ENCODE measurements around the gene OR4E1.
"Not testable (repeated sequence)": the region's sequence is repeated elsewhere in the genome, so short reads cannot be mapped to it uniquely, and the experiment has no call there.

The OR4E1 gene

DNA sequence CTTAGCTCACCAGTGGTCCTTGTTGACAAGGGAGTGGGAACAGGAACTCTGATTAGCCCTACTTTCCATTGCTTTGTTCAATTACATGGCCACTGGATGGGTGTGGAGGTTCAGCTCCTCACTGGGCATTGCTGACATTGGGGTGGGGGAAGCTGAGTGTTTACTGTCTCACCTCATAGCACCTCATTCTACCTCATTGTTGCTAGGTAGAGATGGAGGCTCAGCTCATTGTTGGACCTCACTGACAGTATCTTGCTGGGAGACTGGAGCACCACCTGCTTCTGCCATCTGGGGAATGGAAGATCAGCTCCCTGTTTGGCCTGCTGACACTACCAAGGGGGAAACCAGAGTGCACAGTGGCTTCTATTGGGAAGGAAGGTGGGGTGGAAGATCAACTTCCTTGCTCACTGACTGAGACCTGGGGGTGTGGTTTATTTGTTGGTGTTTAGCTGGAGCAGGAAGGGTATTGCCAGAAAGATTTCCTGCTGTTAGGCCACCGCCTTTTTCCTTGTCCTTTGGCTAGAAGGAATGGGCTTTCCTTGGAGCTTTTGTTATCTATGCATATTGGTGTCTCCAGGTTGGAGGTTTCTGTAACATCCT is 21.3 kb downstream of the OR4E1 start:
- no peak for FAIRE-seq

DNA sequence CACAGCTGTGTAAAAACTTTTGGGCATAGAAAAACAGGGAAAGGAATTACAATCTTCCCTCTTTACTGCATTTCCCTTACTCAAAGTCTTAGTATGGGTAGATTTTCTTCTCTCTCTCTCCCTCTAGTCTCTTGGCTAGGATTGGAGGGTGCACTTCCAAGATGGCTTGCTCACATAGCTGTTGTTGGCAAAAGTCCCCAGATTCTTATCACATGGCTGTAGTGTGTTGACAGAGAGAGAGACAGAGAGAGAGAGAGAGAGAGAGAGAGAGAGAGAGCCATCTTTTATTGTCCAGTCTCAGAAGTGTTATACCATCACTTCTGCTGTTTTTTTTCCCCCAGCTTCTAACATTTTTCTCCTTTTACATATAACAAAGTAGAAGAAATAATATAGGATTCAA is 26.2 kb downstream of the OR4E1 start:
- no peak for FAIRE-seq

DNA sequence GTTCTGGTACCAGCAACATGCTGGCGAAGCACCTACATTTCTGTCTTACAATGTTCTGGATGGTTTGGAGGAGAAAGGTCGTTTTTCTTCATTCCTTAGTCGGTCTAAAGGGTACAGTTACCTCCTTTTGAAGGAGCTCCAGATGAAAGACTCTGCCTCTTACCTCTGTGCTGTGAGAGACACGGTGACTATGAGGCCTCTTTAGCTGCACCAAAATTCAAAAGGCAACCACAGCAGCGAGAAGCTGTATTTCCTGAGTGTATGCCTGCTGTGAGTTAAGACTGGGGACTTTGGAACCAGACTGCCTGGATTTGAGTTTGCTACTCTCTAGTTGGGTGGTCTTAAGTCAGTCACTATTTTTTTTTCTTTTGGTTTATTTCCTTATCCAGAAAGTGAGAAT is 30.2 kb downstream of the OR4E1 start:
- no peak for FAIRE-seq

DNA sequence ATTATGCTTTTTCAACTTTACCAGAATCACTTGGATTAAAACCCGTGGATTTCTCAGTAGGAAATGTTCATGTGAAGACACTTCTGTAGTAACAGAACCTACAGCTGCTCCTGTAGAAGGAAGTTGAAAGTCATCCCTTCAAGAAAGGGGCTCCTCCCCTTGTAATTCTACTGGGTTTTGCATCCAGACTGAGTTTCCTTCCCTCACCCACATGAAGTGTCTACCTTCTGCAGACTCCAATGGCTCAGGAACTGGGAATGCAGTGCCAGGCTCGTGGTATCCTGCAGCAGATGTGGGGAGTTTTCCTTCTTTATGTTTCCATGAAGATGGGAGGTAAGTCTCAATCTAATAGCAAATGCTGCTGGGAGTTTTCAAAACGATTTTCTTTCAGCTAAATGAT is 30.9 kb downstream of the OR4E1 start:
- no peak for FAIRE-seq

DNA sequence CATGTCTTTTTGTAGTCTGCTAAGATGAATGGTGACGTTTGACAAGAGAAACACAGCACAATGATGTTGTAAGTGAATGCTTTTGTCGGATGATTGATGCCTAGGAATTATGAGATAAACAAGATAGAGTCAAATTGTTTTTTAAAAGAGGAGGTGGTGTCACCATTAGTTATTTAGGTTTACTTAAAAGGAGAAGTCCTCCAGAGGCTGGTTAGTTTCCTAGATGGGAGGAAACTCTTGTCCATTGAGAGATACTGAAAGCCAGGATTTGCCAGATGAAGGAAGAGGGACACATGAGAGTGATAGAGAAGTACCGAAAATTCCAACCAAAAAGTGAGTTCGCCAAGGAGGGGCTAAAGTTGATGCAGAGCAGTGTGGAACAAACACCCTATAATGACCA is 38.8 kb downstream of the OR4E1 start, which contains the start of gene OR10G2:
Gene OR10G2, minus strand, starts transcription at position 101 of the 400 bp plus-strand sequence. Its CDS starts 98 bp downstream, at position 3.
- no peak for FAIRE-seq

DNA sequence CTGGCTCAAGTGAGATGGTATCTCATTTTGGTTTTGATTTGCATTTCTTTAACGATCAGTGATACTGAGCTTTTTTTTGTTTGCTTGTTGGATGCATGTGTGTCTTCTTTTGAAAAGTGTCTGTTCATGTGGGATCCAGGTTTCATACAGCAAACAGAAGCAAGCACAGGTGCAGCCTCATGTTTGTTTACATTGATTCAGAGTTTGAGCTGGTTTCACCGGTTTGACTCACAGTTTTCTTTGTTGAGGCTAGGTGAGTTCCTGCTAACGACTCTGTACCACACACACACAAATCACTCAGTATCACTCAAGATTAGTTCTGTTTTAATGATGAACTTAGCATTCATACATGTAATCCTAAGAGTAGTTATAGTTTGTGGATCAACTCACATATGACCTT is 42.5 kb downstream of the OR4E1 start:
- FAIRE-seq: no peak

DNA sequence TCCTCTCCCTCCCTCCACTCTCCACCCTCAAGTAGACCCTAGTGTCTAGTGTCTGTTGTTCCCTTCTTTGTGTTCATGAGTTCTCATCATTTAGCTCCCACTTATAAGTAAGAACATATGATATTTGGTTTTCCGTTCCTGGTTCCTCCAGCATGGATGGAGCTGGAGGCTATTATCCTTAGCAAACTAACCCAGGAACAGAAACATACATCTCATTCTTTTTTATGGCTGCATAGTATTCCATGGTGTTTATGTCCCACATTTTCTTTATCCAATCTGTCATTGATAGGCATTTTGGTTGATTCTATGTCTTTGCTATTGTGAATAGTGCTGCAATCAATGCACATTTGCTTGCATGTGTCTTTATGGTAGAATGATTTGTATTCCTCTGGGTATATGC is 43.1 kb downstream of the OR4E1 start:
- not testable (repeated sequence) for FAIRE-seq

DNA sequence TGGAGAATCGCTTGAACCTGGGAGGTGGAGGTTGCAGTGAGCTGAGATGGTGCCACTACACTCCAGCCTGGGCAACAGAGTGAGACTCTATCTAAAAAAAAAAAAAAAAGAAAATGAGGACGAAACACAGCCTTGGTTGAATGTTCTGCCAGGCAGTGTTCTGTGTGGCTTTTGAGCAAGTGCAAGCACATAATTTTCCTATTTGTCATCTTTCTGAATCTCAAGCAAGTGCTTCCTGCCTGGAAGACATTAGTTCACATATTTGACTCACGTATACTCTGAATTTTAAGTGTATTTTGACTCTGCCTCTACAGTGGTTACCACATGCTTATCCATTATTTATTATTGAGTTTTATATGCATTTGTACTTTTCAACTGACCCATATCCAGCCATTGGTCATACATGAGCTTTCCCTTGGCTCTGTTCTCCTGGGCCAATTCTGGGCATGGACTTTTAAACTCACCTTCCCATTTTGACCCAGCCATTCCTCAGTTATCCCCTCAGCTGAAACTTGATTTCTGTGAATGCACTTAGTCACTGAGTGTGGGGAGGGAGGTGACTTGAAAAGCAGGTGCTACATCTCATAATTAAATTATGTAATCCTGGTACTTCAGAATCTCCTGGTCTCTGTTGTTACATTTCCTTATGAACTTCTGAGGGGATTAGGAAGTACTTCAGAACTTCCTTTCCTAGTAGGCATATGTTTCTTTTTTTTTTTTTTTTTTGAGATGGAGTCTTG is 47.0 kb downstream of the OR4E1 start:
- no peak for FAIRE-seq

All from G401.6 (cell line).